GM12873 (cell line): Measurements from ENCODE around the gene TANGO6.

Experiments
- CTCF ChIP-seq: IDR thresholded peaks from 2 replicates; pipeline ENCODE4 v1.5.1; 2012; ENCODE audit warnings: low read depth, mild to moderate bottlenecking, moderate library complexity, low read length, control low read depth; ENCODE audit not compliant: insufficient read depth; ENCODE audit errors: missing control alignments

The TANGO6 gene

DNA sequence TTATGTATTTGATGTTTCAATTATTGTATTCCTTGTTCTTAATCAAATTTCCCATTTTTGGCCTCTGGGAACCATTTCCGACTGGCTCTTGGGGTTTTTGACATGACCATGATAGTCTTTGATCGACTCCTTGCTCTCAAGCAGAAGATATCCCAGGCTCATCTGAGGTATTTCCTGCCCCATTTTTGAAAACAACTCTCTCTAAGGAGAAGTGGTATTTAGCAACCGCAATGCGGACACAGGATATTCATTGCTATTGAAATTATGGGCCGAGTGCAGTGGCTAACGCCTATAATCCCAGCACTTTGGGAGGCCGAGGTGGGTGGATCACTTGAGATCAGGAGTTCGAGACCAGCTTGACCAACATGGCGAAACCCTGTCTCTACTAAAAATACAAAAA, 5.5 kb downstream of the TANGO6 start:
- no peak for TF ChIP-seq CTCF

GRCh38 chr16:68850481-68850880, 7.2 kb downstream of the TANGO6 start:
- no peak for TF ChIP-seq CTCF

GRCh38 chr16:68851601-68852000, 8.3 kb downstream of the TANGO6 start:
- TF ChIP-seq CTCF: no peak

- TF ChIP-seq CTCF: no peak
Observed at GRCh38 chr16:68857479-68857878, 14.1 kb downstream of the TANGO6 start.

DNA sequence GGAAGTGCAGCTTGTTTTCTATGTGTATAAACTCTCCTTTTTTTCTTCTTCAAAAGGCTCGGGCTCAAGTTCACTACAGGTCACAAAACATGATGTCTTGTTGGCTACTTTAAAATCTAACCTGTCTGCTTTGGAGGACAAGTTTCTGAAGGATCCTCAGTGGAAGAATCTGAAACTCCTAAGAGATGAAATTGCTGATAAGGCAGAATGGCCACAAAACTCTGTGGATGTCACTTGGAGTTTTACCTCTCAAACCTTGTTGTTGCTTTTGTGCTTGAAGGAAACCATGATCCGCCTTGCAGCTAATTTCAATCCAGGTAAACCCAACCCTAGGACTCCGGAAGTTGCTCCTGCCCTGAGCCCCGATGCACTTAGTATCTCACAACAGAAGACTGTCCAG, 16.5 kb downstream of the TANGO6 start:
- TF ChIP-seq CTCF: no peak

GRCh38 chr16:68860978-68861892, 17.9 kb downstream of the TANGO6 start:
- TF ChIP-seq CTCF: no peak

DNA sequence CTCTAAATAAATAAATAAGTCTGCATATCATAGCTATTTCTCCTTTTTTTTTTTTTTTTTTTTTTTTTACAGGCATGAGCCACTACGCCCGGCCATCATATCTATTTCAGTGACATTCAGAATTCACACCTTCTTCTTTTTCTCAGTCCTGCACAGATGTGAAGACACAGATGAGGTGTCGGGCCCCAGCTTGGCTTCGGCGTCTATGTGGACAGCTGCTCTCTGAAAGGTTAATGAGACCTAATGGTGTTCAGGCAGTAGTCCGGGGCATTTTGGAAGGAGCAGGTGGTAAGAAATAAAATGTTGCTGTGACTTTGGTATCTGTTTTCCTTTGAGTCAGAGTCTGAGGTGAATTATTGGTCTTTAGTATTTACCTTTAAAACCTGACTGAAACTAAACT, 23.6 kb downstream of the TANGO6 start:
- TF ChIP-seq CTCF: no peak
